ENCODE measurements around the gene TEAD2.

DNA sequence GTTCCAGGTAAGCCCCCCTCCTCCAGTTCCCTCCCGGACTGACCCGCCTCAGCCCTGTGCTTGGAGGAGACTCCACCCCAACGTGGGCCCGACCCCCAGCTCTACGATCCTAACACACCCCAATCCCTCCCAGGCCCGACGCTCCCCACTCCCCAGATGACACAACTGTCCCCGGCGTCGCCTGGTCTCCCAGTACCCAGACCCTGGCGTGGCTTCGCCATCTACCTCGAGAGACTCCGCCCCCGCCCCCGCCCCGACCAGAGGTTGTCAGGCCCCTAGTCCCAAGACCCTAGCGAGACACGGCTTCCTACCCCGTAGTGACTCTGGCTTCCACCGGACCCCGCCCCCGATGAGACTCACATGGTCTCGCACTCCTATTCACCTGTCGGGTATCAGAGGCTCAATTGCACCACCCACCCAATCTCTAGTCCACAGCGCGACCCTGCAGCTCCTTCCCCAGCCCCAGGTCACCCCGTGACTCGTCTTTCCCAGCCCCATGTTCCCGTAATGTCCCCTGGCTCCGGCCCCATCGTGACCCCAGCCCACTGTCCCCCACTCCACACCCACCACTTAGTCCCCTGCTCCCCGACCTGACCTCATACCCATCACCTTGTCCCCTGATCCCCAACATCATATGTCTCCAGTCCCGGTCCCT, 24.1 kb downstream of the TEAD2 start:
- TF ChIP-seq, protein P1, sequence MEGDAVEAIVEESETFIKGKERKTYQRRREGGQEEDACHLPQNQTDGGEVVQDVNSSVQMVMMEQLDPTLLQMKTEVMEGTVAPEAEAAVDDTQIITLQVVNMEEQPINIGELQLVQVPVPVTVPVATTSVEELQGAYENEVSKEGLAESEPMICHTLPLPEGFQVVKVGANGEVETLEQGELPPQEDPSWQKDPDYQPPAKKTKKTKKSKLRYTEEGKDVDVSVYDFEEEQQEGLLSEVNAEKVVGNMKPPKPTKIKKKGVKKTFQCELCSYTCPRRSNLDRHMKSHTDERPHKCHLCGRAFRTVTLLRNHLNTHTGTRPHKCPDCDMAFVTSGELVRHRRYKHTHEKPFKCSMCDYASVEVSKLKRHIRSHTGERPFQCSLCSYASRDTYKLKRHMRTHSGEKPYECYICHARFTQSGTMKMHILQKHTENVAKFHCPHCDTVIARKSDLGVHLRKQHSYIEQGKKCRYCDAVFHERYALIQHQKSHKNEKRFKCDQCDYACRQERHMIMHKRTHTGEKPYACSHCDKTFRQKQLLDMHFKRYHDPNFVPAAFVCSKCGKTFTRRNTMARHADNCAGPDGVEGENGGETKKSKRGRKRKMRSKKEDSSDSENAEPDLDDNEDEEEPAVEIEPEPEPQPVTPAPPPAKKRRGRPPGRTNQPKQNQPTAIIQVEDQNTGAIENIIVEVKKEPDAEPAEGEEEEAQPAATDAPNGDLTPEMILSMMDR (IDR thresholded peaks at IDR 0.05; ENCODE audit: low read depth, low read length, poor library complexity, severe bottlenecking), result no peak
- no peak for TF ChIP-seq EZH2phosphoT487 (IDR thresholded peaks at IDR 0.05; ENCODE audit: borderline replicate concordance, low read length)

Data from DOHH2 (cell line).